Immature natural killer cell (primary cell): ENCODE measurements around the gene TAF11L11. TPM values are rescaled to one million over a fixed set of nuclear protein-coding genes. Genes with fewer than 3 reads are reported as not detected.
"Not testable (repeated sequence)": the region's sequence is repeated elsewhere in the genome, so short reads cannot be mapped to it uniquely, and the experiment has no call there.

ENCODE experiments used
- DNase-seq, 3 donors: peaks; one replicate each; pipeline ENCODE4 v3.0.0; 2022; ENCODE audit warnings: mixed read lengths in 1 of 3
- H3K27ac Mint-ChIP-seq, 6 donors: one replicate each; pipeline ENCODE4 v1.8.0; 2020; ENCODE audit warnings: mixed read lengths in 6 of 6, mild to moderate bottlenecking in 5 of 6, inconsistent platforms in 4 of 6, moderate library complexity in 3 of 6
- H3K27me3 Mint-ChIP-seq, 3 donors: one replicate each; pipeline ENCODE4 v1.8.0; 2020 to 2021; ENCODE audit warnings: low read depth in 3 of 3, mild to moderate bottlenecking in 3 of 3, mixed read lengths in 3 of 3, moderate library complexity in 3 of 3, inconsistent platforms in 1 of 3
- H3K36me3 Mint-ChIP-seq, 3 donors: one replicate each; pipeline ENCODE4 v1.8.0; 2020; ENCODE audit warnings: mixed read lengths in 3 of 3, inconsistent platforms in 2 of 3, mild to moderate bottlenecking in 2 of 3
- H3K4me1 Mint-ChIP-seq, 2 donors: one replicate each; pipeline ENCODE4 v1.8.0; 2020; ENCODE audit warnings: inconsistent platforms in 2 of 2, mild to moderate bottlenecking in 2 of 2, mixed read lengths in 2 of 2, moderate library complexity in 1 of 2
- H3K4me3 Mint-ChIP-seq, 5 donors: one replicate each; pipeline ENCODE4 v1.8.0; 2020; ENCODE audit warnings: mild to moderate bottlenecking in 5 of 5, mixed read lengths in 5 of 5, inconsistent platforms in 3 of 5, moderate library complexity in 3 of 5
- H3K9me3 Mint-ChIP-seq, 6 donors: one replicate each; pipeline ENCODE4 v1.8.0; 2020; ENCODE audit warnings: mild to moderate bottlenecking in 6 of 6, mixed read lengths in 6 of 6, inconsistent platforms in 4 of 6, moderate library complexity in 3 of 6
- polyA plus RNA-seq, 3 donors: library from polyadenylated mRNA; unstranded; fragments of 300-500 nt; fragmentation: Illumina TruSeq; gene quantifications; one replicate each; pipeline ENCODE4 v1.2.3, GENCODE V29; 2021

TAF11L11 gene
- polyA plus RNA-seq, 3 donors from 2014 or later: not detected

- H3K27me3 Mint-ChIP-seq, H3K27ac Mint-ChIP-seq, H3K36me3 Mint-ChIP-seq, DNase-seq, H3K4me1 Mint-ChIP-seq, H3K4me3 Mint-ChIP-seq: not testable (repeated sequence)
- H3K9me3 Mint-ChIP-seq: peaks cover 15 to 53% (median 32%) of the 10 kb centered on the region in 6 donors
These were observed 45.2 kb downstream of the TAF11L11 start for GRCh38 chr5:17649232-17649631.

- H3K36me3 Mint-ChIP-seq, H3K27ac Mint-ChIP-seq, H3K4me1 Mint-ChIP-seq, H3K27me3 Mint-ChIP-seq, DNase-seq, H3K4me3 Mint-ChIP-seq: not testable (repeated sequence)
- peaks cover 13 to 47% (median 32%) of the 10 kb centered on the region in 6 donors for H3K9me3 Mint-ChIP-seq
These were observed 51.3 kb downstream of the TAF11L11 start for GRCh38 chr5:17655201-17655759.

Other genes starting within 250 kb of the TAF11L11 start
- gene TAF11L2, start 106.0 kb upstream of the TAF11L11 start, polyA plus RNA-seq: not detected
- gene TAF11L3, start 85.8 kb upstream of the TAF11L11 start, polyA plus RNA-seq: not detected
- not detected for gene TAF11L4, start 82.4 kb upstream of the TAF11L11 start, polyA plus RNA-seq
- gene TAF11L5, start 78.9 kb upstream of the TAF11L11 start, polyA plus RNA-seq: not detected
- gene TAF11L6, start 75.5 kb upstream of the TAF11L11 start, polyA plus RNA-seq: not detected
- not detected for gene TAF11L7, start 18.4 kb upstream of the TAF11L11 start, polyA plus RNA-seq
- gene TAF11L8, start 13.2 kb upstream of the TAF11L11 start, polyA plus RNA-seq: not detected
- gene TAF11L9, start 9.8 kb upstream of the TAF11L11 start, polyA plus RNA-seq: not detected
- not detected for gene TAF11L10, start 6.4 kb upstream of the TAF11L11 start, polyA plus RNA-seq
- gene TAF11L12, start 6.2 kb downstream of the TAF11L11 start, polyA plus RNA-seq: not detected
- not detected for gene TAF11L13, start 27.9 kb downstream of the TAF11L11 start, polyA plus RNA-seq
- not detected for gene TAF11L14, start 30.3 kb downstream of the TAF11L11 start, polyA plus RNA-seq